Keratinocyte (primary cell): Measurements from ENCODE around the gene WDR11.

Source experiments
- CTCF ChIP-seq, 3 experiments: IDR thresholded peaks in 1 of 3; conservative IDR thresholded peaks in 1 of 3; optimal IDR thresholded peaks in 1 of 3; 2 replicates in 2 of 3; 3 replicates in 1 of 3; pipeline versions ENCODE3 to v1.5.1; 2011; ENCODE audit warnings: low read length in 3 of 3, mild to moderate bottlenecking in 3 of 3, moderate library complexity in 2 of 3, control low read depth in 1 of 3, inconsistent platforms in 1 of 3; ENCODE audit not compliant: insufficient read depth in 2 of 3; ENCODE audit errors: extremely low read depth in 1 of 3
- EZH2 ChIP-seq: IDR thresholded peaks from one replicate; pipeline ENCODE4 v1.6.1; 2012; ENCODE audit warnings: inconsistent platforms, mild to moderate bottlenecking, low read length, moderate library complexity

- TF ChIP-seq CTCF (optimal IDR thresholded peaks at IDR 0.05 in 1 of 3, IDR thresholded peaks at IDR 0.05 in 1 of 3, conservative IDR thresholded peaks at IDR 0.05 in 1 of 3; ENCODE audit: extremely low read depth in 1 of 3, insufficient read depth in 2 of 3, low read length in 3 of 3) (no peak), EZH2 (no peak)
Measured at GRCh38 chr10:120945182-120945581, 94.0 kb downstream of the WDR11 start.
